GM19452 (cell line): ENCODE results near the gene IQSEC2.

ENCODE experiments used
- ATAC-seq: cut with Tn5 transposase; IDR thresholded peaks from one replicate; pipeline ENCODE4 v1.9.1; 2021; ENCODE audit not compliant: unreplicated experiment

IQSEC2 gene

GRCh38 chrX:53246231-53246630 is 35.2 kb downstream of the IQSEC2 start:
- no peak for ATAC-seq

- no peak for ATAC-seq
Observed at GRCh38 chrX:53244610-53245009, 36.8 kb downstream of the IQSEC2 start.

GRCh38 chrX:53242310-53242709 is 39.1 kb downstream of the IQSEC2 start:
- ATAC-seq, result no peak

- ATAC-seq, result no peak
Observed at GRCh38 chrX:53241558-53241957, 39.8 kb downstream of the IQSEC2 start.

GRCh38 chrX:53239474-53239873 is 41.9 kb downstream of the IQSEC2 start:
- ATAC-seq, result no peak

- ATAC-seq, result no peak
Observed at GRCh38 chrX:53237056-53237455, 44.3 kb downstream of the IQSEC2 start.

- ATAC-seq, result no peak
Observed at GRCh38 chrX:53236025-53236679, 45.2 kb downstream of the IQSEC2 start.

- no peak for ATAC-seq
Observed at GRCh38 chrX:53235566-53235965, 45.8 kb downstream of the IQSEC2 start.

- no peak for ATAC-seq
Observed at GRCh38 chrX:53234484-53234883, 46.9 kb downstream of the IQSEC2 start.

- no peak for ATAC-seq
Observed at GRCh38 chrX:53233536-53233935, 47.8 kb downstream of the IQSEC2 start.

- ATAC-seq, result no peak
Observed at GRCh38 chrX:53230116-53230515, 51.3 kb downstream of the IQSEC2 start.

GRCh38 chrX:53227224-53227765 is 54.1 kb downstream of the IQSEC2 start:
- no peak for ATAC-seq

- ATAC-seq, result peak; percentile 74
Observed at GRCh38 chrX:53224860-53225797, 56.3 kb downstream of the IQSEC2 start, which contains the start of gene KDM5C. Gene KDM5C (minus strand): TSS chrX:53225207. CDS start chrX:53224889, 318 bp downstream.

- ATAC-seq, result no peak
Observed at GRCh38 chrX:53223955-53224859, 57.2 kb downstream of the IQSEC2 start.

GRCh38 chrX:53223068-53223693 is 58.2 kb downstream of the IQSEC2 start:
- no peak for ATAC-seq
